IMR-90 (cell line): ENCODE results near the gene CRACR2B. TPM values are rescaled to one million over a fixed set of nuclear protein-coding genes. Genes with fewer than 3 reads are reported as not detected.

Source experiments
- ATAC-seq: fragments of 200-7000 bp; cut with Tn5 transposase; 2 replicates; pipeline ENCODE4 v1.9.1; 2020; ENCODE audit warnings: low read depth, mild to moderate bottlenecking, moderate library complexity
- BruUV-seq: library from RNA; stranded (reverse); fragments of 400-500 nt; replicated peaks from 2 replicates; lab custom pipeline; 2021; lab: Mats Ljungman, UMichigan
- CTCF ChIA-PET: fragments of 300-600 bp; formaldehyde crosslinking; extraction: SDS; loops from one replicate; lab custom pipeline; 2021; ENCODE audit warnings: antibody characterized with exemption; lab: Yijun Ruan, JAX
- POLR2A ChIA-PET: fragments of 300-600 bp; sonication (Branson Sonifier 250); formaldehyde crosslinking; loops from one replicate; lab custom pipeline; 2022; ENCODE audit warnings: antibody characterized with exemption; ENCODE audit not compliant: unreplicated experiment; lab: Charles Lee
- DNase-seq: peaks from one replicate; pipeline ENCODE4 v3.0.0; 2013
- H2AFZ ChIP-seq: replicated peaks from 2 replicates; pipeline ENCODE3; 2013; ENCODE audit warnings: low read length, mild to moderate bottlenecking; ENCODE audit not compliant: poor library complexity
- H2AK5ac ChIP-seq: 2 replicates; pipeline ENCODE4 v1.6.1; 2013; ENCODE audit warnings: low read depth, low read length, inconsistent platforms
- H2AK9ac ChIP-seq: replicated peaks from 2 replicates; pipeline ENCODE3; 2013; ENCODE audit warnings: mild to moderate bottlenecking, low read depth, low read length, moderate library complexity; ENCODE audit not compliant: poor library complexity
- H2BK120ac ChIP-seq: 2 replicates; pipeline ENCODE4 v1.6.1; 2013; ENCODE audit warnings: low read depth, low read length, inconsistent platforms
- H2BK15ac ChIP-seq: 3 replicates; pipeline ENCODE4 v1.6.1; 2013; ENCODE audit warnings: low read depth, low read length, inconsistent platforms
- H2BK20ac ChIP-seq: 2 replicates; pipeline ENCODE4 v1.6.1; 2013; ENCODE audit warnings: low read depth, mild to moderate bottlenecking, inconsistent platforms, low read length, moderate library complexity
- H2BK5ac ChIP-seq: 2 replicates; pipeline ENCODE4 v1.6.1; 2013; ENCODE audit warnings: mild to moderate bottlenecking, low read depth, low read length, inconsistent platforms; ENCODE audit not compliant: poor library complexity, severe bottlenecking
- H3K14ac ChIP-seq: replicated peaks from 2 replicates; pipeline ENCODE4 v1.6.1; 2013; ENCODE audit warnings: low read depth, low read length, inconsistent platforms
- H3K18ac ChIP-seq: 2 replicates; pipeline ENCODE4 v1.6.1; 2013; ENCODE audit warnings: low read depth, low read length, control low read depth
- H3K23ac ChIP-seq: 2 replicates; pipeline ENCODE4 v1.6.1; 2013; ENCODE audit warnings: low read depth, low read length, inconsistent platforms
- H3K27ac ChIP-seq: 2 replicates; pipeline ENCODE4 v1.5.1; 2013; ENCODE audit warnings: mild to moderate bottlenecking, control low read depth, low read length; ENCODE audit not compliant: insufficient read depth
- H3K27me3 ChIP-seq: 2 replicates; pipeline ENCODE4 v1.6.1; 2013; ENCODE audit warnings: low read length; ENCODE audit not compliant: control insufficient read depth, insufficient read depth
- H3K36me3 ChIP-seq: 2 replicates; pipeline ENCODE4 v1.6.1; 2013; ENCODE audit warnings: low read length, mixed read lengths; ENCODE audit not compliant: control insufficient read depth, insufficient read depth
- H3K4ac ChIP-seq: 2 replicates; pipeline ENCODE4 v1.6.1; 2013; ENCODE audit warnings: low read depth, low read length, inconsistent platforms
- H3K4me1 ChIP-seq: 2 replicates; pipeline ENCODE4 v1.6.1; 2013; ENCODE audit warnings: low read length, mixed read lengths; ENCODE audit not compliant: control insufficient read depth, insufficient read depth
- H3K4me2 ChIP-seq: 2 replicates; pipeline ENCODE4 v1.6.1; 2013; ENCODE audit warnings: low read depth, mild to moderate bottlenecking, control low read depth, low read length, moderate library complexity
- H3K4me3 ChIP-seq: 2 replicates; pipeline ENCODE4 v1.5.1; 2013; ENCODE audit warnings: low read depth, mild to moderate bottlenecking, control low read depth, low read length, moderate library complexity; ENCODE audit not compliant: insufficient read depth
- H3K56ac ChIP-seq: 2 replicates; pipeline ENCODE4 v1.6.1; 2013; ENCODE audit warnings: low read length, inconsistent platforms; ENCODE audit not compliant: insufficient read depth; ENCODE audit errors: extremely low read depth
- H3K79me1 ChIP-seq, 2 experiments: 2 replicates each; pipeline ENCODE4 v1.6.1; 2013; ENCODE audit warnings: low read length in 2 of 2, inconsistent platforms in 1 of 2, low read depth in 1 of 2
- H3K9ac ChIP-seq: 2 replicates; pipeline ENCODE4 v1.6.1; 2013; ENCODE audit warnings: low read depth, low read length, control low read depth
- H3K9me1 ChIP-seq: 2 replicates; pipeline ENCODE4 v1.6.1; 2013; ENCODE audit warnings: low read length, inconsistent platforms; ENCODE audit not compliant: insufficient read depth
- H3K9me3 ChIP-seq: 2 replicates; pipeline ENCODE4 v1.6.1; 2013; ENCODE audit warnings: low read length; ENCODE audit not compliant: control insufficient read depth, insufficient read depth
- H4K20me1 ChIP-seq: 2 replicates; pipeline ENCODE4 v1.6.1; 2013; ENCODE audit warnings: low read length, inconsistent platforms; ENCODE audit not compliant: insufficient read depth
- H4K5ac ChIP-seq: 2 replicates; pipeline ENCODE4 v1.6.1; 2013; ENCODE audit warnings: mild to moderate bottlenecking, low read depth, low read length, control low read depth
- H4K8ac ChIP-seq, 2 experiments: 2 replicates each; pipeline ENCODE4 v1.6.1; 2013; ENCODE audit warnings: low read depth in 2 of 2, low read length in 2 of 2, control low read depth in 1 of 2, inconsistent platforms in 1 of 2
- H4K91ac ChIP-seq: 2 replicates; pipeline ENCODE4 v1.6.1; 2013; ENCODE audit warnings: low read depth, low read length, inconsistent platforms; ENCODE audit not compliant: insufficient read depth
- BHLHE40 ChIP-seq: fragments of 150-350 bp; IDR thresholded peaks from 2 replicates; pipeline ENCODE4 v1.6.1; 2016; ENCODE audit warnings: mild to moderate bottlenecking, low read depth, low read length
- CEBPB ChIP-seq: IDR thresholded peaks from 2 replicates; pipeline ENCODE4 v1.6.1; 2012; ENCODE audit warnings: low read depth, low read length, improper control_type of control experiment
- CHD1 ChIP-seq: IDR thresholded peaks from 2 replicates; pipeline ENCODE4 v1.6.1; 2012; ENCODE audit warnings: low read depth, low read length, improper control_type of control experiment
- FOS ChIP-seq: fragments of 150-350 bp; IDR thresholded peaks from 2 replicates; pipeline ENCODE4 v1.6.1; 2016; ENCODE audit warnings: low read depth, low read length
- MAFK ChIP-seq: IDR thresholded peaks from 2 replicates; pipeline ENCODE4 v1.6.1; 2012; ENCODE audit warnings: low read depth, low read length, improper control_type of control experiment
- MAZ ChIP-seq: IDR thresholded peaks from 2 replicates; pipeline ENCODE4 v1.6.1; 2012; ENCODE audit warnings: low read depth, mild to moderate bottlenecking, low read length, improper control_type of control experiment, moderate library complexity, borderline replicate concordance
- MXI1 ChIP-seq: IDR thresholded peaks from 2 replicates; pipeline ENCODE4 v1.6.1; 2012; ENCODE audit warnings: low read depth, mild to moderate bottlenecking, low read length, moderate library complexity, borderline replicate concordance
- NFE2L2 ChIP-seq: fragments of 150-350 bp; IDR thresholded peaks from 2 replicates; pipeline ENCODE4 v1.6.1; 2016; ENCODE audit warnings: low read depth, mild to moderate bottlenecking, low read length
- POLR2A ChIP-seq: IDR thresholded peaks from 2 replicates; pipeline ENCODE4 v1.6.1; 2012; ENCODE audit warnings: mild to moderate bottlenecking, low read depth, low read length
- RAD21 ChIP-seq: IDR thresholded peaks from 2 replicates; pipeline ENCODE4 v1.6.1; 2012; ENCODE audit warnings: low read length, improper control_type of control experiment
- RFX5 ChIP-seq: IDR thresholded peaks from 2 replicates; pipeline ENCODE4 v1.8.0; 2012; ENCODE audit warnings: low read depth, mild to moderate bottlenecking, low read length, moderate library complexity
- SMC3 ChIP-seq: fragments of 150-350 bp; IDR thresholded peaks from 2 replicates; pipeline ENCODE4 v1.6.1; 2016; ENCODE audit warnings: low read depth, mild to moderate bottlenecking, antibody characterized with exemption, low read length, moderate library complexity
- WGBS, 2 experiments: methylation state at CpG; one replicate each; pipeline versions ENCODE4 v1.1.5 to v1.1.7; 2013; ENCODE audit warnings: missing lambda C conversion rate in 2 of 2; ENCODE audit not compliant: insufficient read length in 1 of 2; ENCODE audit errors: extremely low coverage in 2 of 2; 5-methylcytosine and 5-hydroxymethylcytosine counted together
- dilution Hi-C: fragments of 300-500 bp; cut with HindIII; formaldehyde crosslinking; loops from one replicate; pipeline ENCODE4 v1.14.3; 2018; ENCODE audit warnings: low sequenced_read_pairs; ENCODE audit not compliant: unreplicated experiment
- in situ Hi-C: fragments of 300-500 bp; cut with MboI; formaldehyde crosslinking; loops from 3 replicates; pipeline ENCODE4 v1.14.3; 2019; ENCODE audit warnings: low sequenced_read_pairs, inconsistent platforms, mixed read lengths
- intact Hi-C: fragments of 100-400 bp; cut with micrococcal nuclease; formaldehyde crosslinking; loops from 2 replicates; pipeline ENCODE4 v1.10.0; 2022
- polyA plus RNA-seq, 3 experiments: library from polyadenylated mRNA; depleted of rRNA; stranded (reverse); fragments of >200 nt; gene quantifications; 2 replicates each; pipeline ENCODE4 v1.2.3, GENCODE V29; 2012; ENCODE audit warnings: low replicate concordance in 1 of 3
- total RNA-seq: library from RNA; depleted of rRNA; stranded (reverse); fragments of >200 nt; gene quantifications from 2 replicates; pipeline ENCODE4 v1.2.3, GENCODE V29; 2012
- TF ChIP-seq, protein P1 (sequence below): fragments of 150-350 bp; IDR thresholded peaks from 2 replicates; pipeline ENCODE4 v1.6.1; 2017; ENCODE audit warnings: mild to moderate bottlenecking, antibody characterized with exemption, low read length, low read depth
- TF ChIP-seq, protein P2 (sequence below): conservative IDR thresholded peaks from 2 replicates; pipeline ENCODE4 v1.5.1; 2012; ENCODE audit warnings: mild to moderate bottlenecking, low read depth, low read length, improper control_type of control experiment
- TF ChIP-seq, protein P3 (sequence below): fragments of 150-350 bp; IDR thresholded peaks from 2 replicates; pipeline ENCODE4 v1.6.1; 2016; ENCODE audit warnings: low read depth, mild to moderate bottlenecking, low read length, moderate library complexity, borderline replicate concordance

Gene CRACR2B
- total and polyA plus RNA-seq, 2 of the 4 experiments (the other 2 are of a cell fraction), result 0.54 to 2.5 TPM

DNA sequence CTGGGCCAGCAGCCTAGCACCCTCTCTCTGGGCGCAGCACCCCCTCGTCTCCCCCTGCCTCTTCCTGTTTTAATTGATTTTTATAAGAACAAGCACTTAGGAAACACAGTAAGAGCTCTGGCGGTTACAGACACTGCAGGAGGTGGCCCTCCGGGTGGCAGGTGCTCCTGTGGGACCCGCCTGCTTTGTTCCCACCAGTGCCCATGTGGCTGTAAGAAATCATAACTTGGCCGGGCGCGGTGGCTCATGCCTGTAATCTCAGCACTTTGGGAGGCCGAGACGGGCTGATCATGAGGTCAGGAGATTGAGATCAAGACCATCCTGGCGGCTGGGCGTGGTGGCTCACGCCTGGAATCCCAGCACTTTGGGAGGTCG, 33.4 kb downstream of the CRACR2B start:
- no peak for DNase-seq
- Histone ChIP-seq H4K91ac (no peak overlapping the region), H3K36me3 (peaks cover 31% of the 10 kb centered on the region), H3K4me3 (no peak overlapping the region), H2BK5ac (no peak overlapping the region), H4K5ac (no peak overlapping the region), H2BK20ac (no peak overlapping the region), H3K4ac (no peak overlapping the region), H3K9ac (no peak overlapping the region), H3K18ac (no peak overlapping the region), H2BK15ac (no peak overlapping the region), H3K9me1 (peaks cover 3% of the 10 kb centered on the region; the same call in 1 of the 2 replicates), H3K27me3 (no peaks in the 10 kb centered on the region), H3K4me2 (no peak overlapping the region), H2AFZ (no peak overlapping the region), H4K8ac (no peak overlapping the region), H3K4me1 (peaks cover 12% of the 10 kb centered on the region), H2BK120ac (no peak overlapping the region), H3K9me3 (no peaks in the 10 kb centered on the region), H3K79me1 (peaks cover 24 to 76% of the 10 kb centered on the region in 2 experiments), H2AK9ac (no peak overlapping the region), H3K27ac (no peak overlapping the region), H3K56ac (no peak overlapping the region), H4K20me1 (peaks cover 54% of the 10 kb centered on the region), H3K14ac (no peak overlapping the region), H2AK5ac (no peak overlapping the region), H3K23ac (no peak overlapping the region)
- TF ChIP-seq MAZ (no peak), MXI1 (no peak), FOS (no peak), BHLHE40 (no peak), NFE2L2 (no peak), MAFK (no peak), POLR2A (no peak), RFX5 (no peak), CEBPB (no peak), RAD21 (no peak), CHD1 (no peak), SMC3 (no peak)
- TF ChIP-seq, protein P1, sequence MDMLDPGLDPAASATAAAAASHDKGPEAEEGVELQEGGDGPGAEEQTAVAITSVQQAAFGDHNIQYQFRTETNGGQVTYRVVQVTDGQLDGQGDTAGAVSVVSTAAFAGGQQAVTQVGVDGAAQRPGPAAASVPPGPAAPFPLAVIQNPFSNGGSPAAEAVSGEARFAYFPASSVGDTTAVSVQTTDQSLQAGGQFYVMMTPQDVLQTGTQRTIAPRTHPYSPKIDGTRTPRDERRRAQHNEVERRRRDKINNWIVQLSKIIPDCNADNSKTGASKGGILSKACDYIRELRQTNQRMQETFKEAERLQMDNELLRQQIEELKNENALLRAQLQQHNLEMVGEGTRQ, result no peak
- TF ChIP-seq, protein P2, sequence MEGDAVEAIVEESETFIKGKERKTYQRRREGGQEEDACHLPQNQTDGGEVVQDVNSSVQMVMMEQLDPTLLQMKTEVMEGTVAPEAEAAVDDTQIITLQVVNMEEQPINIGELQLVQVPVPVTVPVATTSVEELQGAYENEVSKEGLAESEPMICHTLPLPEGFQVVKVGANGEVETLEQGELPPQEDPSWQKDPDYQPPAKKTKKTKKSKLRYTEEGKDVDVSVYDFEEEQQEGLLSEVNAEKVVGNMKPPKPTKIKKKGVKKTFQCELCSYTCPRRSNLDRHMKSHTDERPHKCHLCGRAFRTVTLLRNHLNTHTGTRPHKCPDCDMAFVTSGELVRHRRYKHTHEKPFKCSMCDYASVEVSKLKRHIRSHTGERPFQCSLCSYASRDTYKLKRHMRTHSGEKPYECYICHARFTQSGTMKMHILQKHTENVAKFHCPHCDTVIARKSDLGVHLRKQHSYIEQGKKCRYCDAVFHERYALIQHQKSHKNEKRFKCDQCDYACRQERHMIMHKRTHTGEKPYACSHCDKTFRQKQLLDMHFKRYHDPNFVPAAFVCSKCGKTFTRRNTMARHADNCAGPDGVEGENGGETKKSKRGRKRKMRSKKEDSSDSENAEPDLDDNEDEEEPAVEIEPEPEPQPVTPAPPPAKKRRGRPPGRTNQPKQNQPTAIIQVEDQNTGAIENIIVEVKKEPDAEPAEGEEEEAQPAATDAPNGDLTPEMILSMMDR, result no peak
- TF ChIP-seq, protein P3, sequence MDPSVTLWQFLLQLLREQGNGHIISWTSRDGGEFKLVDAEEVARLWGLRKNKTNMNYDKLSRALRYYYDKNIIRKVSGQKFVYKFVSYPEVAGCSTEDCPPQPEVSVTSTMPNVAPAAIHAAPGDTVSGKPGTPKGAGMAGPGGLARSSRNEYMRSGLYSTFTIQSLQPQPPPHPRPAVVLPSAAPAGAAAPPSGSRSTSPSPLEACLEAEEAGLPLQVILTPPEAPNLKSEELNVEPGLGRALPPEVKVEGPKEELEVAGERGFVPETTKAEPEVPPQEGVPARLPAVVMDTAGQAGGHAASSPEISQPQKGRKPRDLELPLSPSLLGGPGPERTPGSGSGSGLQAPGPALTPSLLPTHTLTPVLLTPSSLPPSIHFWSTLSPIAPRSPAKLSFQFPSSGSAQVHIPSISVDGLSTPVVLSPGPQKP, result no peak
- BruUV-seq, result no TSS peak
- dilution Hi-C loops (no loop called here), in situ Hi-C loops (no loop called here), intact Hi-C loops (no loop called here)
- CTCF ChIA-PET, result no interaction called here
- WGBS, 2 experiments, result 99% methylated on average over 11 of the region's 14 CpGs; no CpG with 5 or more reads in 1 of the 2 experiments
- ATAC-seq, result no peak
- POLR2A ChIA-PET, result no interaction called here
